ENCODE data around the gene NPY4R.
"Not testable (repeated sequence)": the region's sequence is repeated elsewhere in the genome, so short reads cannot be mapped to it uniquely, and the experiment has no call there.

- TF ChIP-seq CTCF (IDR thresholded peaks at IDR 0.05); POLR2A (IDR thresholded peaks at IDR 0.05; ENCODE audit: low read depth); EP300 (IDR thresholded peaks at IDR 0.05); POLR2AphosphoS5 (IDR thresholded peaks at IDR 0.05): not testable (repeated sequence)
These were observed 47.0 kb upstream of the NPY4R start for GRCh38 chr10:46512725-46513124.
